Measurements from ENCODE around the gene APEH. TPM values are rescaled to one million over a fixed set of nuclear protein-coding genes. Genes with fewer than 3 reads are reported as not detected.

APEH gene
- total RNA-seq, 4 donors from 2014 or later, result 35.3 to 78.7 (median 61.4) TPM

DNA sequence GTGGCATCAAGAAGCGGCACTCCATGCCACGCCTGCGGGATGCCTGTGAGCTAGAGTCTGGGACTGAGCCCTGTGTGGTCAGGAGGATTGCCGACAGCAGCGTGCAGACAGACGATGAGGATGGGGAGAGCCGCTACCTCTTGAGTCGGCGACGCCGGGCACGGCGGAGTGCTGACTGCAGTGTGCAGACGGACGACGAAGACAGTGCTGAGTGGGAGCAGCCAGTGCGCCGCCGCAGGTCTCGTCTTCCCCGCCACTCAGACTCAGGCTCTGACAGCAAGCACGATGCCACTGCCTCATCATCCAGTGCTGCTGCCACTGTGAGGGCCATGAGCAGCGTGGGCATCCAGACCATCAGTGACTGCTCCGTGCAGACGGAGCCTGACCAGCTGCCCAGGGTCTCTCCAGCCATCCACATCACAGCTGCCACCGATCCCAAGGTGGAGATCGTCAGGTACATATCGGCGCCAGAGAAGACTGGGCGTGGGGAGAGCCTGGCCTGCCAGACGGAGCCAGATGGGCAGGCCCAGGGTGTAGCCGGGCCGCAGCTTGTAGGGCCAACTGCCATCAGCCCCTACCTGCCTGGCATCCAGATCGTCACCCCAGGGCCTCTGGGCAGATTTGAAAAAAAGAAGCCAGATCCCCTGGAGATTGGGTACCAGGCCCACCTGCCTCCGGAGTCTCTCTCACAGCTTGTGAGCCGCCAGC lies 16.8 kb upstream of the APEH start:
- Histone ChIP-seq H3K4me3 (no peak overlapping the region), H3K27ac (no peak overlapping the region), H3K9me3 (no peaks in the 10 kb centered on the region), H3K36me3 (no peaks in the 10 kb centered on the region), H3K27me3 (no peaks in the 10 kb centered on the region), H3K4me1 (no peaks in the 10 kb centered on the region)
- no peak for DNase-seq
- intact Hi-C loops (cut with DNase I; ENCODE audit: low total_unique reads), result no loop called here
- no peak for TF ChIP-seq POLR2A (IDR thresholded peaks at IDR 0.05)
- TF ChIP-seq, protein P1, sequence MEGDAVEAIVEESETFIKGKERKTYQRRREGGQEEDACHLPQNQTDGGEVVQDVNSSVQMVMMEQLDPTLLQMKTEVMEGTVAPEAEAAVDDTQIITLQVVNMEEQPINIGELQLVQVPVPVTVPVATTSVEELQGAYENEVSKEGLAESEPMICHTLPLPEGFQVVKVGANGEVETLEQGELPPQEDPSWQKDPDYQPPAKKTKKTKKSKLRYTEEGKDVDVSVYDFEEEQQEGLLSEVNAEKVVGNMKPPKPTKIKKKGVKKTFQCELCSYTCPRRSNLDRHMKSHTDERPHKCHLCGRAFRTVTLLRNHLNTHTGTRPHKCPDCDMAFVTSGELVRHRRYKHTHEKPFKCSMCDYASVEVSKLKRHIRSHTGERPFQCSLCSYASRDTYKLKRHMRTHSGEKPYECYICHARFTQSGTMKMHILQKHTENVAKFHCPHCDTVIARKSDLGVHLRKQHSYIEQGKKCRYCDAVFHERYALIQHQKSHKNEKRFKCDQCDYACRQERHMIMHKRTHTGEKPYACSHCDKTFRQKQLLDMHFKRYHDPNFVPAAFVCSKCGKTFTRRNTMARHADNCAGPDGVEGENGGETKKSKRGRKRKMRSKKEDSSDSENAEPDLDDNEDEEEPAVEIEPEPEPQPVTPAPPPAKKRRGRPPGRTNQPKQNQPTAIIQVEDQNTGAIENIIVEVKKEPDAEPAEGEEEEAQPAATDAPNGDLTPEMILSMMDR (IDR thresholded peaks at IDR 0.05), result no peak

DNA sequence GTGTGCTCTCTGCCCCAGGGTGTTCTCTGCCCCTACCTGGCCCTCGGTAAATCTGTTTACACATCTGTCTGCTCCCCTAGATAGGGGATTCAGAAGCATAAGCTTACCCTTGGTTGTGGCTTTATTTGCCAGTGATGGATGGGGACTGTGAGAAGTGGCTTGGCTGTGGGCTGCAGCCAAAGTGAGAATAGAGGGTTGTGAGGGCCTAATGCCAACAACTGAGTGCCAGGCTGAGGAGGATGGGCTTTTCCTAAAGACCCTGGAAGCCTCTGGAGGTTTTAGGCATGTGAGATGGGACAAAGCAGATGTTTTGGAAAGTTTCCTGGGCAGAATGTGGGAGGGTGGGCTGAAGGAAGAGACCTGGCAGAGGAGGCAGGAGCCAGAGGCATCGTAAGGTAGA lies 15.4 kb upstream of the APEH start:
- Histone ChIP-seq H3K36me3 (no peaks in the 10 kb centered on the region), H3K9me3 (no peaks in the 10 kb centered on the region), H3K27me3 (no peaks in the 10 kb centered on the region), H3K4me3 (no peak overlapping the region), H3K27ac (no peak overlapping the region), H3K4me1 (no peaks in the 10 kb centered on the region)
- no peak for DNase-seq
- intact Hi-C loops (cut with DNase I; ENCODE audit: low total_unique reads), result no loop called here
- TF ChIP-seq, protein P1 (IDR thresholded peaks at IDR 0.05), result no peak
- TF ChIP-seq POLR2A (IDR thresholded peaks at IDR 0.05), result no peak

DNA sequence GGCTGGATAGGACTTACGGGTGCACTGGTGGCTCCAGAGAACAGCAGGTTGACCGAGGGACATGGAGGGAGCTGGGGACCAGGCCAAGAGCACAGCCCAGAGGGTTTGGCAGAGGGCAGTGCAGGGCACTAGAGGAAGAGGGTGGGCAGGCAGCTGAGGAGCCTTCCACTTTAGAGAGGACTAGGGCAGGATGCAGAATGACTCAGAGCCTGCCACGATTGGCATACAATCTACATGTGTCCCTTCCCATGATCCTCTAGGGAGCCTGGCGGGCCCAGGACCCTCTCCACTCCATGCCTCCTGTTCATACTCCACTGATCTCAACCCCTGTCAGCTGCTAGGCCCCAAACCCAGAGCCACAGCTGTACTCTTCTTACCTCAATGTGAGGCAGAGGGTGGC lies 14.4 kb upstream of the APEH start:
- TF ChIP-seq, protein P1 (IDR thresholded peaks at IDR 0.05), result no peak
- TF ChIP-seq POLR2A (IDR thresholded peaks at IDR 0.05), result no peak
- Histone ChIP-seq H3K27me3 (no peaks in the 10 kb centered on the region), H3K27ac (no peak overlapping the region), H3K4me3 (no peak overlapping the region), H3K9me3 (no peaks in the 10 kb centered on the region), H3K36me3 (no peaks in the 10 kb centered on the region), H3K4me1 (no peaks in the 10 kb centered on the region)
- DNase-seq, result no peak
- intact Hi-C loops (cut with DNase I; ENCODE audit: low total_unique reads), result no loop called here

DNA sequence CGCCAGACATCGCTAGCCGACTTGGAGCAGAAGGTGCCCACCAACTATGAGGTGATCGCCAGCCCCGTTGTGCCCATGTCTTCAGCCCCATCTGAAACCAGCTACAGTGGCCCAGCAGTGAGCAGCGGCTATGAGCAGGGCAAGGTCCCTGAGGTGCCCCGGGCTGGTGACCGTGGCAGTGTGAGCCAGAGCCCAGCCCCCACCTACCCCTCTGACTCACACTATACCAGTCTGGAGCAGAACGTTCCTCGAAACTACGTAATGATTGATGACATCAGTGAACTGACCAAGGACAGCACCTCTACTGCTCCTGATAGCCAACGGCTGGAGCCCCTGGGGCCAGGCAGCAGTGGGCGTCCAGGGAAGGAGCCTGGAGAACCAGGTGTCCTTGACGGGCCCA lies 12.9 kb upstream of the APEH start:
- no peak for DNase-seq
- H3K4me3 ChIP-seq, result no peak overlapping the region
- intact Hi-C loops (cut with DNase I; ENCODE audit: low total_unique reads), result no loop called here
- H3K4me1 ChIP-seq, result no peaks in the 10 kb centered on the region
- TF ChIP-seq POLR2A (IDR thresholded peaks at IDR 0.05), result no peak
- TF ChIP-seq, protein P1 (IDR thresholded peaks at IDR 0.05), result no peak
- H3K27ac ChIP-seq, result no peak overlapping the region
- no peaks in the 10 kb centered on the region for H3K9me3 ChIP-seq
- no peaks in the 10 kb centered on the region for H3K36me3 ChIP-seq
- H3K27me3 ChIP-seq, result no peaks in the 10 kb centered on the region

DNA sequence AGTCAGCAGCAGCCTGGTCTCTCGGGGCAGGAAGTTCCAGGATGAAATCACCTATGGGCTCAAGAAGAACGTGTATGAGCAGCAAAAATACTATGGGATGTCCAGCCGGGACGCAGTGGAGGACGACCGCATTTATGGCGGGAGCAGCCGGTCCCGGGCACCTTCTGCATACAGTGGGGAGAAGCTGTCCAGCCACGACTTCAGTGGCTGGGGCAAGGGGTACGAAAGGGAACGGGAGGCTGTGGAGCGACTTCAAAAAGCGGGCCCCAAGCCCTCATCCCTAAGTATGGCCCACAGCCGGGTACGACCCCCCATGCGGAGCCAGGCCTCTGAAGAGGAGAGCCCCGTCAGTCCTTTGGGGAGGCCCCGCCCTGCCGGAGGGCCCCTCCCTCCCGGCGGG lies 12.1 kb upstream of the APEH start:
- Histone ChIP-seq H3K36me3 (no peaks in the 10 kb centered on the region), H3K9me3 (no peaks in the 10 kb centered on the region), H3K27me3 (no peaks in the 10 kb centered on the region), H3K4me1 (no peaks in the 10 kb centered on the region), H3K4me3 (no peak overlapping the region), H3K27ac (no peak overlapping the region)
- TF ChIP-seq POLR2A (IDR thresholded peaks at IDR 0.05), result no peak
- TF ChIP-seq, protein P1 (IDR thresholded peaks at IDR 0.05), result no peak
- DNase-seq, result no peak
- intact Hi-C loops (cut with DNase I; ENCODE audit: low total_unique reads), result no loop called here
